Naive B cell (primary cell): Measurements from ENCODE around the gene RASA3. TPM values are rescaled to one million over a fixed set of nuclear protein-coding genes. Genes with fewer than 3 reads are reported as not detected.
"Not testable (repeated sequence)": the region's sequence is repeated elsewhere in the genome, so short reads cannot be mapped to it uniquely, and the experiment has no call there.

Source experiments
- ATAC-seq, 2 donors: fragments of 150-1000 bp; cut with Tn5 transposase; 2 replicates each; pipeline ENCODE4 v1.10.0; 2021; ENCODE audit warnings: low read depth in 2 of 2, mild to moderate bottlenecking in 2 of 2, moderate library complexity in 2 of 2
- DNase-seq: peaks from one replicate; pipeline ENCODE4 v3.0.0; 2022
- H3K27ac Mint-ChIP-seq, 6 donors: one replicate each; pipeline ENCODE4 v1.8.0; 2020 to 2022; ENCODE audit warnings: mild to moderate bottlenecking in 6 of 6, mixed read lengths in 6 of 6, moderate library complexity in 5 of 6, inconsistent platforms in 2 of 6
- H3K27me3 Mint-ChIP-seq, 3 donors: one replicate each; pipeline ENCODE4 v1.8.0; 2021 to 2022; ENCODE audit warnings: mixed read lengths in 3 of 3, mild to moderate bottlenecking in 1 of 3
- H3K36me3 Mint-ChIP-seq, 2 donors: one replicate each; pipeline ENCODE4 v1.8.0; 2020 to 2022; ENCODE audit warnings: mixed read lengths in 2 of 2, inconsistent platforms in 1 of 2, mild to moderate bottlenecking in 1 of 2
- H3K4me1 Mint-ChIP-seq, 3 donors: one replicate each; pipeline ENCODE4 v1.8.0; 2020 to 2022; ENCODE audit warnings: mixed read lengths in 3 of 3, inconsistent platforms in 1 of 3, mild to moderate bottlenecking in 1 of 3, moderate library complexity in 1 of 3
- H3K4me3 Mint-ChIP-seq, 8 donors: one replicate each; pipeline ENCODE4 v1.8.0; 2020 to 2022; ENCODE audit warnings: mild to moderate bottlenecking in 8 of 8, mixed read lengths in 8 of 8, moderate library complexity in 8 of 8, inconsistent platforms in 2 of 8
- H3K9me3 Mint-ChIP-seq, 7 donors: one replicate each; pipeline ENCODE4 v1.8.0; 2020 to 2022; ENCODE audit warnings: mixed read lengths in 7 of 7, mild to moderate bottlenecking in 5 of 7, inconsistent platforms in 2 of 7, moderate library complexity in 1 of 7
- polyA plus RNA-seq, 6 donors: library from polyadenylated mRNA; unstranded; fragments of 300-500 nt; fragmentation: Illumina TruSeq; gene quantifications; one replicate each; pipeline ENCODE4 v1.2.3, GENCODE V29; 2021; ENCODE audit warnings: low read depth in 6 of 6

Gene RASA3
- polyA plus RNA-seq, 6 donors from 2014 or later, result 17.1 to 41.9 (median 28.8) TPM

DNA sequence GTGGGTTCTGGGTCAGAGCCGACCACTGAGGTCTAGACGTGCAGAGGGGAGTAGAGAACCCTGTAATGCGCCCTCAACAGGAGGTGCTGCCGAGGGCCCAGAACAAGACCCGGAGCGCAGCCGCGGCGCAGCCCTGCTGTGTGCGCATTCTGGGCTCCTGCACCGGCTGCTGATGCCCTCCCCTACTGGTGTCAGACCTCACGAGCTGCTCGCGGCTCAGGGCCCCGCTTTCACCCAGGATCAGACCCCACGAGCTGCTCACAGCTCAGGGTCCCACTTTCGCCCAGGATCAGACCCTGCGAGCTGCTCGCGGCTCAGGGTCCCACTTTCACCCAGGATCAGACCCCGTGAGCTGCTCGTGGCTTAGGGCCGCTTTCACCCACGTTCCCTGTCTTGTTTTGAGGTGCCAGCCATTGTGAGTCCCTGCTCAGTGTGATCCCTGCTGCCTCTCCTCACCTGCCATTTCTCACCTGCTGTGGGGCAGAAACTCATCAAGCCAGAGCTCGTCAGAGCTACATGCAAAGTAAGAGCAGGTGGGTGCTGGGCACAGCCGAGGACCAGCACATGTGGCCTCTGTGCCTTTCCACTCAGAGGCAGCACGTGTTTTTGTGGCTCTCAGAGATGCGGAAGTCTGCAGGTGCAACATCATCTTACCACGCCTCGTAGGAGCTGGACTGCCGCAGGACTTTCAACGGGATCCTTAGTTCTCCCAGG is 111.5 kb downstream of the RASA3 start:
- Mint-ChIP-seq H3K27ac (peak overlapping the region in 2 of 6 donors; percentile 10 to 24), H3K9me3 (no peaks in the 10 kb centered on the region), H3K4me3 (no peak overlapping the region), H3K4me1 (peaks cover 8 to 17% (median 10%) of the 10 kb centered on the region in 3 donors), H3K27me3 (no peaks in the 10 kb centered on the region), H3K36me3 (peaks cover 4 to 7% of the 10 kb centered on the region in 2 donors)
- DNase-seq (no peak), ATAC-seq (no peak)

GRCh38 chr13:114020134-114020533 is 112.3 kb downstream of the RASA3 start:
- not testable (repeated sequence) for H3K27me3 Mint-ChIP-seq, H3K4me3 Mint-ChIP-seq, H3K4me1 Mint-ChIP-seq, H3K9me3 Mint-ChIP-seq, DNase-seq, H3K36me3 Mint-ChIP-seq, ATAC-seq
- peak overlapping the region in 2 of 6 donors; percentile 30 to 81 for H3K27ac Mint-ChIP-seq

GRCh38 chr13:114019367-114019766 is 113.1 kb downstream of the RASA3 start:
- Mint-ChIP-seq H3K27ac (peak overlapping the region in 1 of 6 donors; percentile 63), H3K4me3 (no peak overlapping the region), H3K9me3 (no peaks in the 10 kb centered on the region), H3K4me1 (peaks cover 0 to 5% (median 3%) of the 10 kb centered on the region in 3 donors), H3K36me3 (peaks cover 4 to 7% of the 10 kb centered on the region in 2 donors), H3K27me3 (no peaks in the 10 kb centered on the region)
- DNase-seq, result no peak
- no peak for ATAC-seq

DNA sequence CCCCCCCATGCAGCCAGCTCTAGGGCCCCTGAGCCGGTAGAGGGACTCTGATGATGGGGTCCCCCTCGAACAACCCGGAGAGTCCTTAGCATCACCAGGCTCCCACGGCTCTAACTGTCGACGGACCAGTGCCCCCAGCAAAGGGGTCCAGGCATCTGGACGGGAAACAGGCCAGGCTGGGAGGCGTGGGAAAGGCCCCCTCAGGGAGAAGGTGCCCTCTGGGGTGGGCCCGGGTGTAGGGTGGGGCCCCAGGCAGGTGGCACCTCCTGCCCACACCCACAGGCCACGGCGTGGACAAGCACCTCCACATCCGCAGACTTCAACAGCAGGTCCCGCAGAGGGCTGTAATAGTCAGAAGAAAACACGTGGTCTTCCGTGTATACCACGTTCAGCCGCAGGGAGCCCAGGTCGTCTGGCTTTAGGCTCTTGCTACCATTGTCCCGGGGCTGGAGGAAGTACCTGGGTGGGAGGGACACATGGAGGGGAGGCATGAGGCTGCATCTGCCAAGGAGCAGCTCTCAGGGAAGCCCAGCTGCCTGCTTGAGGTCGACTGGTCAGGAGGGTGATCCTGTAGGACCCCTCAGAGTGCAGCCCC is 113.9 kb downstream of the RASA3 start:
- no peak for DNase-seq
- H3K27me3 Mint-ChIP-seq, result no peaks in the 10 kb centered on the region
- no peaks in the 10 kb centered on the region for H3K9me3 Mint-ChIP-seq
- no peak overlapping the region for H3K4me3 Mint-ChIP-seq
- H3K36me3 Mint-ChIP-seq, result peaks cover 4 to 7% of the 10 kb centered on the region in 2 donors
- no peak overlapping the region for H3K27ac Mint-ChIP-seq
- no peak for ATAC-seq
- no peaks in the 10 kb centered on the region for H3K4me1 Mint-ChIP-seq

GRCh38 chr13:114017966-114018365 is 114.5 kb downstream of the RASA3 start:
- Mint-ChIP-seq H3K4me1 (no peaks in the 10 kb centered on the region), H3K27ac (peak overlapping the region in 1 of 6 donors; percentile 56), H3K4me3 (no peak overlapping the region), H3K9me3 (no peaks in the 10 kb centered on the region), H3K27me3 (no peaks in the 10 kb centered on the region), H3K36me3 (peaks cover 4 to 7% of the 10 kb centered on the region in 2 donors)
- no peak for ATAC-seq
- DNase-seq, result no peak

- ATAC-seq, result no peak
- H3K27ac Mint-ChIP-seq, result peak overlapping the region in 1 of 6 donors; percentile 65
- peak overlapping the region in 1 of 8 donors; percentile 47 for H3K4me3 Mint-ChIP-seq
- peaks cover 4 to 7% of the 10 kb centered on the region in 2 donors for H3K36me3 Mint-ChIP-seq
- no peaks in the 10 kb centered on the region for H3K9me3 Mint-ChIP-seq
- H3K4me1 Mint-ChIP-seq, result no peaks in the 10 kb centered on the region
- DNase-seq, result no peak
- no peaks in the 10 kb centered on the region for H3K27me3 Mint-ChIP-seq
Observed at GRCh38 chr13:114017028-114017630, 115.3 kb downstream of the RASA3 start.

DNA sequence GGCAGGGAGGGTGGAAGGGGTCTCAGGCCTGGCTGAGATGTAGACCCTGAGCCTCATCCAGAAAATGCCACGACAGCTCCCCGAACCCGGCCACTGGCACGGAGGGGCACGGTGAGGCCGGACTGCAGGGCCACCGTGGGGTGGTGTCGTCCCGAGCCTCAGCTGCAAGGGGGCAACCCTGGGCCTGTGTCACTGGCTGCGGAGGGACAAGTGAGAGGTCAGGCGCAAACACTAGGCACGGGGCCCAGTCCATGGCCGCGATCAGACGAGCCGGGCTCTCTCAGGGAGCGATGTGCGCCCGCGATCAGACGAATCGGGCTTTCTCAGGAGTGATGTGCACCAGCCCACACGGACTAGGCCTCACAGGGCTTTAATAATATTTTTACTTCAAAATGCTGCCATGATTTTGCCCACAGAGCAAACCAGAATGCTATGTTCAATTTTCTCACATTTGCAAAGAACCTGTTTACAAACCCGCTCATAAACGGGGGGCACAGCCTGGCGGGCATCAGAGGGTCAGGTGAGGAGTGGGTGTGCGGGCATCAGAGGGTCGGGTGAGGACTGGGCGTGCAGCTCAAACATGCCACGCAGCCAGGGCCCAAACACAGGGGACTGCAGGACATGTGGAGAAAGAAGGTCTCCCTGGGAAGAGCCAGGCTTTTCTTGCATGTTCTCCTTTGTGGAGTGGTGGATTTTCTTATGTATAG is 115.9 kb downstream of the RASA3 start:
- ATAC-seq, result no peak
- no peak for DNase-seq
- H3K4me3 Mint-ChIP-seq, result peak overlapping the region in 1 of 8 donors; percentile 47
- H3K4me1 Mint-ChIP-seq, result no peaks in the 10 kb centered on the region
- peaks cover 4 to 7% of the 10 kb centered on the region in 2 donors for H3K36me3 Mint-ChIP-seq
- H3K9me3 Mint-ChIP-seq, result no peaks in the 10 kb centered on the region
- no peaks in the 10 kb centered on the region for H3K27me3 Mint-ChIP-seq
- peak overlapping the region in 4 of 6 donors; percentile 39 to 89 (median 72) for H3K27ac Mint-ChIP-seq

DNA sequence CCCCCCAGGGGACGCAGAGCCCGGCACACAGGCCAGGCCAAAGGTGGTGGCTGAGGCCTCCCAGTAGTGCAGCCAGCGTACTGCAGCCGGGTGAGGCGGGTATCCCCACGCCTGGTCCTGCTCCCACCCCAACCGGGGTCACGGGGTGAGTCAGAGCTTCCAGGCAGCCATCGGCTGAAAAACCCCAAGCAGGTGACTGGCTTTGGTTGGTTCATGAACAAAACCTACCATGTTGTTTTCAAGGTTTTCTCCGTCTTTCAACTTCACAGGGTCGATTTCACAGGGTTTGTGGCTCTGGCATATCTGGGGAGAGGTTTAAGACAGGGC is 116.5 kb downstream of the RASA3 start:
- peaks cover 0 to 1% (median 0%) of the 10 kb centered on the region in 7 donors for H3K9me3 Mint-ChIP-seq
- no peaks in the 10 kb centered on the region for H3K27me3 Mint-ChIP-seq
- H3K27ac Mint-ChIP-seq, result peak overlapping the region in 3 of 6 donors; percentile 39 to 89 (median 78)
- no peak for DNase-seq
- no peak overlapping the region for H3K4me3 Mint-ChIP-seq
- H3K4me1 Mint-ChIP-seq, result no peaks in the 10 kb centered on the region
- ATAC-seq, result no peak
- peaks cover 4 to 11% of the 10 kb centered on the region in 2 donors for H3K36me3 Mint-ChIP-seq

- Mint-ChIP-seq H3K27me3 (no peaks in the 10 kb centered on the region), H3K4me3 (no peak overlapping the region), H3K9me3 (peaks cover 0 to 1% (median 0%) of the 10 kb centered on the region in 7 donors), H3K36me3 (peaks cover 4 to 17% of the 10 kb centered on the region in 2 donors), H3K4me1 (no peaks in the 10 kb centered on the region), H3K27ac (no peak overlapping the region)
- ATAC-seq, result no peak
- no peak for DNase-seq
Observed at GRCh38 chr13:114015111-114015968, 117.1 kb downstream of the RASA3 start.

- no peak for ATAC-seq
- no peak overlapping the region for H3K27ac Mint-ChIP-seq
- H3K4me1 Mint-ChIP-seq, result no peaks in the 10 kb centered on the region
- no peaks in the 10 kb centered on the region for H3K27me3 Mint-ChIP-seq
- no peak for DNase-seq
- peaks cover 0 to 1% (median 0%) of the 10 kb centered on the region in 7 donors for H3K9me3 Mint-ChIP-seq
- peak overlapping the region in 1 of 8 donors; percentile 15 for H3K4me3 Mint-ChIP-seq
- H3K36me3 Mint-ChIP-seq, result peaks cover 4 to 21% of the 10 kb centered on the region in 2 donors
Observed at GRCh38 chr13:114013952-114014629, 118.3 kb downstream of the RASA3 start.

DNA sequence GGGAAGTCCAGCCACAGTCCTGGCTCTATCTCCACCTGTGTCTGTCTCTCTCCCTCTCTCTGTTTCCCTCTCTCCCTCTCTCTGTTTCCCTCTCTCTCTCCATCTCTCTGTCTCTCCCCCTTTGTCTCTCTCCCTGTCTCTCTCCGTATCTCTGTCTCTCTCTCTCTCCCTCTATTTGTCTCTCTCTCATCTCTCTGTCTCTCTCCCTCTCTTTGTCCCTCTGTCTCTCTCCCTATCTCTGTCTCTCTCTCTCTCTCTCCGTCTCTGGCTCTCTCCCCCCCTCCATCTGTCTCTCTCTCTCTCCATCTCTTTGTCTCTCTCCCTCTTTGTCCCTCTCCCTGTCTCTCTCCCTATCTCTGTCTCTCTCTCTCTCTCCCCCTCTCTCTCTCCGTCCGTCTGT is 119.1 kb downstream of the RASA3 start:
- ATAC-seq (no peak), DNase-seq (no peak)
- Mint-ChIP-seq H3K4me1 (no peaks in the 10 kb centered on the region), H3K4me3 (no peak overlapping the region), H3K9me3 (peaks cover 0 to 1% (median 0%) of the 10 kb centered on the region in 7 donors), H3K36me3 (peaks cover 4 to 21% of the 10 kb centered on the region in 2 donors), H3K27ac (no peak overlapping the region), H3K27me3 (no peaks in the 10 kb centered on the region)

DNA sequence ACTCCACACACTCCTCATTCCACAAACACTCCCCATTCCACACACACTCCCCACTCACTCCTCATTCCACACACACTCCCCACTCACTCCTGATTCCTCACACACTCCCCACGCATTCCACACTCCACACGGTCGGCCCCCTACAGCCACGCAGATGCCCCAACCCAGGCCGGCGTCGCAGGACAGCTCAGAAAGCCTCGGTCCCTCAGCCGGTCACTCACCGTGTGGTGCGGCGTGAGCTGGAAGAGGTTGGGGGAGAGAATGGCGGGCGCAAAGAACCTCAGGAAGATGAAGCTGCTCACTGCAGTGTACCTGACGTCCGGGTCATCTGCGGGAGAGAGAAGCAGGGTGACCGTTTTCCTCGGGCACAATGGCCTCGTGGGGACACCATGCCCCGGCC is 119.5 kb downstream of the RASA3 start:
- no peak for DNase-seq
- Mint-ChIP-seq H3K4me1 (no peaks in the 10 kb centered on the region), H3K27ac (no peak overlapping the region), H3K27me3 (no peaks in the 10 kb centered on the region), H3K4me3 (no peak overlapping the region), H3K9me3 (peaks cover 0 to 1% (median 0%) of the 10 kb centered on the region in 7 donors), H3K36me3 (peaks cover 4 to 21% of the 10 kb centered on the region in 2 donors)
- no peak for ATAC-seq
